Natural killer cell (primary cell): ENCODE results near the gene CHI3L1. TPM values are rescaled to one million over a fixed set of nuclear protein-coding genes. Genes with fewer than 3 reads are reported as not detected.

Source experiments
- ATAC-seq, 3 donors: fragments of 150-1000 bp in 2 of 3; fragments of 200-7000 bp in 1 of 3; cut with Tn5 transposase; 1 replicate in 1 of 3; 2 replicates in 2 of 3; pipeline ENCODE4 v1.10.0; 2021; ENCODE audit warnings: mild to moderate bottlenecking in 2 of 3, moderate library complexity in 2 of 3
- DNase-seq, 2 donors: peaks; one replicate each; pipeline versions ENCODE4 v3.0.0 to v3.0.0-alpha.2; 2013 to 2021; ENCODE audit warnings: mixed read lengths in 1 of 2
- H3K27ac ChIP-seq: one replicate; pipeline ENCODE4 v1.5.1; 2013; ENCODE audit warnings: mild to moderate bottlenecking, low read length
- H3K27me3 ChIP-seq: one replicate; pipeline ENCODE4 v1.6.1; 2013; ENCODE audit warnings: low read length; ENCODE audit not compliant: control insufficient read depth, insufficient read depth
- H3K36me3 ChIP-seq: one replicate; pipeline ENCODE4 v1.6.1; 2013; ENCODE audit warnings: low read length; ENCODE audit not compliant: control insufficient read depth, insufficient read depth
- H3K4me1 ChIP-seq: one replicate; pipeline ENCODE4 v1.6.1; 2013; ENCODE audit warnings: low read length; ENCODE audit not compliant: control insufficient read depth, insufficient read depth
- H3K4me3 ChIP-seq: one replicate; pipeline ENCODE4 v1.5.1; 2013; ENCODE audit warnings: low read length
- H3K9me3 ChIP-seq: one replicate; pipeline ENCODE4 v1.6.1; 2013; ENCODE audit warnings: low read length; ENCODE audit not compliant: control insufficient read depth, insufficient read depth
- H3K27ac Mint-ChIP-seq, 2 donors: one replicate each; pipeline ENCODE4 v1.8.0; 2022; ENCODE audit warnings: mild to moderate bottlenecking in 2 of 2, mixed read lengths in 2 of 2, moderate library complexity in 1 of 2
- H3K27me3 Mint-ChIP-seq, 2 donors: one replicate each; pipeline ENCODE4 v1.8.0; 2022; ENCODE audit warnings: low read depth in 2 of 2, mixed read lengths in 2 of 2
- H3K36me3 Mint-ChIP-seq: one replicate; pipeline ENCODE4 v1.8.0; 2022; ENCODE audit warnings: mixed read lengths
- H3K4me1 Mint-ChIP-seq, 2 donors: one replicate each; pipeline ENCODE4 v1.8.0; 2022; ENCODE audit warnings: mixed read lengths in 2 of 2
- H3K4me3 Mint-ChIP-seq: one replicate; pipeline ENCODE4 v1.8.0; 2022; ENCODE audit warnings: mild to moderate bottlenecking, moderate library complexity, mixed read lengths
- H3K9me3 Mint-ChIP-seq, 2 donors: one replicate each; pipeline ENCODE4 v1.8.0; 2022; ENCODE audit warnings: mixed read lengths in 2 of 2
- WGBS: methylation state at CpG from one replicate; pipeline ENCODE4 v1.1.7; 2013; ENCODE audit warnings: missing lambda C conversion rate; ENCODE audit not compliant: insufficient coverage; 5-methylcytosine and 5-hydroxymethylcytosine counted together
- intact Hi-C: fragments of 100-400 bp; cut with micrococcal nuclease; formaldehyde crosslinking; loops from one replicate; pipeline ENCODE4 v1.14.2; 2022
- total RNA-seq, 4 donors: library from RNA; stranded (reverse); fragments of 120-200 nt in 1 of 4; gene quantifications; one replicate each; pipeline versions ENCODE4 v1.2.3 to v1.2.4, GENCODE V29; 2013 to 2022
- TF ChIP-seq, protein P1 (sequence below): fragments of 200-600 bp; IDR thresholded peaks from one replicate; pipeline ENCODE4 v1.8.0; 2022; ENCODE audit warnings: antibody characterized with exemption

CHI3L1 gene
- total RNA-seq, 3 donors from 2014 or later (not counting 1 experiment from before 2014, with no cell fraction given) = 1.0 TPM; not detected in 2

- no peak overlapping the region for H3K27ac ChIP-seq
- Mint-ChIP-seq H3K27ac (no peak overlapping the region), H3K27me3 (peaks cover 12 to 14% of the 10 kb centered on the region in 2 donors), H3K4me1 (peaks cover 0 to 8% of the 10 kb centered on the region in 2 donors), H3K36me3 (no peaks in the 10 kb centered on the region), H3K4me3 (no peak overlapping the region), H3K9me3 (no peaks in the 10 kb centered on the region)
- H3K27me3 ChIP-seq = no peaks in the 10 kb centered on the region
- WGBS = 87% methylated on average over 8 of the region's 8 CpGs
- ATAC-seq (no peak), DNase-seq (no peak)
- no peaks in the 10 kb centered on the region for H3K9me3 ChIP-seq
- intact Hi-C loops = no loop called here
- TF ChIP-seq, protein P1, sequence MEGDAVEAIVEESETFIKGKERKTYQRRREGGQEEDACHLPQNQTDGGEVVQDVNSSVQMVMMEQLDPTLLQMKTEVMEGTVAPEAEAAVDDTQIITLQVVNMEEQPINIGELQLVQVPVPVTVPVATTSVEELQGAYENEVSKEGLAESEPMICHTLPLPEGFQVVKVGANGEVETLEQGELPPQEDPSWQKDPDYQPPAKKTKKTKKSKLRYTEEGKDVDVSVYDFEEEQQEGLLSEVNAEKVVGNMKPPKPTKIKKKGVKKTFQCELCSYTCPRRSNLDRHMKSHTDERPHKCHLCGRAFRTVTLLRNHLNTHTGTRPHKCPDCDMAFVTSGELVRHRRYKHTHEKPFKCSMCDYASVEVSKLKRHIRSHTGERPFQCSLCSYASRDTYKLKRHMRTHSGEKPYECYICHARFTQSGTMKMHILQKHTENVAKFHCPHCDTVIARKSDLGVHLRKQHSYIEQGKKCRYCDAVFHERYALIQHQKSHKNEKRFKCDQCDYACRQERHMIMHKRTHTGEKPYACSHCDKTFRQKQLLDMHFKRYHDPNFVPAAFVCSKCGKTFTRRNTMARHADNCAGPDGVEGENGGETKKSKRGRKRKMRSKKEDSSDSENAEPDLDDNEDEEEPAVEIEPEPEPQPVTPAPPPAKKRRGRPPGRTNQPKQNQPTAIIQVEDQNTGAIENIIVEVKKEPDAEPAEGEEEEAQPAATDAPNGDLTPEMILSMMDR = no peak
- no peaks in the 10 kb centered on the region for H3K36me3 ChIP-seq
- H3K4me1 ChIP-seq = peaks cover 8% of the 10 kb centered on the region
- H3K4me3 ChIP-seq = no peak overlapping the region
Observed at GRCh38 chr1:203219934-203220333, 33.4 kb upstream of the CHI3L1 start.

GRCh38 chr1:203219171-203219570, 32.7 kb upstream of the CHI3L1 start:
- Histone ChIP-seq H3K27ac (no peak overlapping the region), H3K36me3 (no peaks in the 10 kb centered on the region), H3K27me3 (no peaks in the 10 kb centered on the region), H3K9me3 (no peaks in the 10 kb centered on the region), H3K4me1 (peaks cover 8% of the 10 kb centered on the region), H3K4me3 (no peak overlapping the region)
- Mint-ChIP-seq H3K4me3 (no peak overlapping the region), H3K4me1 (peaks cover 0 to 8% of the 10 kb centered on the region in 2 donors), H3K9me3 (no peaks in the 10 kb centered on the region), H3K36me3 (no peaks in the 10 kb centered on the region), H3K27ac (no peak overlapping the region), H3K27me3 (peaks cover 12 to 14% of the 10 kb centered on the region in 2 donors)
- DNase-seq = no peak
- intact Hi-C loops = no loop called here
- ATAC-seq = no peak
- WGBS = 100% methylated on average over 1 of the region's 1 CpG
- TF ChIP-seq, protein P1 = no peak

GRCh38 chr1:203217668-203218067, 31.2 kb upstream of the CHI3L1 start:
- no peak overlapping the region for H3K27ac Mint-ChIP-seq
- no peaks in the 10 kb centered on the region for H3K36me3 Mint-ChIP-seq
- no peaks in the 10 kb centered on the region for H3K9me3 ChIP-seq
- peaks cover 8% of the 10 kb centered on the region for H3K4me1 ChIP-seq
- H3K36me3 ChIP-seq = no peaks in the 10 kb centered on the region
- TF ChIP-seq, protein P1 = no peak
- H3K4me3 Mint-ChIP-seq = no peak overlapping the region
- H3K27ac ChIP-seq = no peak overlapping the region
- no peaks in the 10 kb centered on the region for H3K27me3 ChIP-seq
- peaks cover 0 to 8% of the 10 kb centered on the region in 2 donors for H3K4me1 Mint-ChIP-seq
- WGBS = 41% methylated on average over 7 of the region's 7 CpGs
- peaks cover 20% of the 10 kb centered on the region in 2 donors for H3K27me3 Mint-ChIP-seq
- H3K9me3 Mint-ChIP-seq = no peaks in the 10 kb centered on the region
- DNase-seq = no peak
- no peak for ATAC-seq
- no peak overlapping the region for H3K4me3 ChIP-seq
- intact Hi-C loops = no loop called here

GRCh38 chr1:203217139-203217655, 30.7 kb upstream of the CHI3L1 start:
- H3K4me3 ChIP-seq = no peak overlapping the region
- DNase-seq = no peak
- no peaks in the 10 kb centered on the region for H3K9me3 Mint-ChIP-seq
- H3K27me3 Mint-ChIP-seq = peaks cover 20% of the 10 kb centered on the region in 2 donors
- H3K4me1 Mint-ChIP-seq = peaks cover 0 to 8% of the 10 kb centered on the region in 2 donors
- TF ChIP-seq, protein P1 = no peak
- no peak overlapping the region for H3K4me3 Mint-ChIP-seq
- no peaks in the 10 kb centered on the region for H3K36me3 ChIP-seq
- H3K27me3 ChIP-seq = no peaks in the 10 kb centered on the region
- intact Hi-C loops = no loop called here
- H3K4me1 ChIP-seq = peaks cover 8% of the 10 kb centered on the region
- no peaks in the 10 kb centered on the region for H3K9me3 ChIP-seq
- ATAC-seq = no peak
- H3K27ac ChIP-seq = no peak overlapping the region
- H3K27ac Mint-ChIP-seq = no peak overlapping the region
- no peaks in the 10 kb centered on the region for H3K36me3 Mint-ChIP-seq
- WGBS = 17% methylated on average over 6 of the region's 6 CpGs
